ENCODE data around the gene LRRC46. TPM values are rescaled to one million over a fixed set of nuclear protein-coding genes. Genes with fewer than 3 reads are reported as not detected.

Gene LRRC46
- total and polyA plus RNA-seq, 2 donors from 2014 or later = 0.91 to 1.5 TPM

DNA sequence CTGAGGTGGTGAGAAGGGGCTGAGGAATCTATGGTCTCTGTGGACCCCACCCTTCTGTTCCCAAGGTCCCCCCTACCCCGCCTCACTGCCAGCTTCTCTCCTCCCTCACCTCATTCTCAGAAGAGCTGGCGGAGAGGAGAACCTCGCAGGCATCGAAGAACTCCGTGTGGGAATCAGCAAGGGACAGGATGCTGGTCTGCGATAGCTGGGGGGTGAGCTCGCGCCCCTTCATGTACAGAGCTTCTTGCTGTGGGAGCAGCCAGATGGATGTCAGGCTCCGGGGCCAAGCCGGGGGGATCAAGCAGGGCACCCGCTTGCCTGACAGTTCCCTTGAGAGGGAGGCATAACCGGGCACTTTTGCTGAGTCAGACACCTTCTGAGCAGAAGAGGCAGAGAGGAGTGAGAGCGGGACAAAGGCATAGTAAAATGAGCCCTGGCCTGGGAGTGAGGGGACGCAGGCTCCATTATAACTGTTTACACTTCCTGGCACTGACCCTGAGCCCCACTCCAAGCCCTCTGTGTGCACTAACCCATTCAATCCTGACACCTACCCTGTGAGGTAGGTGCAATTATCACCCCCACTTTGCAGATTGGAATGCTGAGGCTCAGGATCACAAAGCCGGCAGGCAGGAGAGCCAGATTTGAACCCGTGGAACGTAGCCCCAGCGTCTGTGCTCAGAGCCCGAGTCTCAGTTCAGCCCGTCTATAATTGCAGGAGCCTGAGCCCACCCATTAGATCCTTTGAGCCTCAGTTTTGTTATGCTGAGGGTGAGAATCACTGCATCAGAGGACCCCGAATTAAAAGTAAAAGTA, 16.2 kb upstream of the LRRC46 start:
- Histone ChIP-seq H3K4me3 (ENCODE audit: low read length in 3 of 3) (no peak overlapping the region), H3K27ac (ENCODE audit: low read depth in 2 of 2, low read length in 2 of 2) (no peak overlapping the region), H3K4me1 (ENCODE audit: control insufficient read depth in 2 of 3, insufficient read depth in 2 of 3, low read depth in 1 of 3, low read length in 3 of 3) (no peaks in the 10 kb centered on the region), H3K9me3 (ENCODE audit: control insufficient read depth in 2 of 3, insufficient read depth in 1 of 3, low read length in 3 of 3) (no peaks in the 10 kb centered on the region), H3K9ac (ENCODE audit: low read length in 3 of 3) (no peak overlapping the region), H3K36me3 (ENCODE audit: control insufficient read depth in 2 of 3, insufficient read depth in 3 of 3, low read length in 3 of 3) (peaks cover 0 to 19% (median 4%) of the 10 kb centered on the region in 3 donors), H3K27me3 (ENCODE audit: control insufficient read depth, insufficient read depth, low read length) (no peaks in the 10 kb centered on the region)
- DNase-seq (peak in 1 of 5 donors; percentile 9), FAIRE-seq (no peak)
- intact Hi-C loops (cut with DNase I) = no loop called here
- TF ChIP-seq, protein P1, sequence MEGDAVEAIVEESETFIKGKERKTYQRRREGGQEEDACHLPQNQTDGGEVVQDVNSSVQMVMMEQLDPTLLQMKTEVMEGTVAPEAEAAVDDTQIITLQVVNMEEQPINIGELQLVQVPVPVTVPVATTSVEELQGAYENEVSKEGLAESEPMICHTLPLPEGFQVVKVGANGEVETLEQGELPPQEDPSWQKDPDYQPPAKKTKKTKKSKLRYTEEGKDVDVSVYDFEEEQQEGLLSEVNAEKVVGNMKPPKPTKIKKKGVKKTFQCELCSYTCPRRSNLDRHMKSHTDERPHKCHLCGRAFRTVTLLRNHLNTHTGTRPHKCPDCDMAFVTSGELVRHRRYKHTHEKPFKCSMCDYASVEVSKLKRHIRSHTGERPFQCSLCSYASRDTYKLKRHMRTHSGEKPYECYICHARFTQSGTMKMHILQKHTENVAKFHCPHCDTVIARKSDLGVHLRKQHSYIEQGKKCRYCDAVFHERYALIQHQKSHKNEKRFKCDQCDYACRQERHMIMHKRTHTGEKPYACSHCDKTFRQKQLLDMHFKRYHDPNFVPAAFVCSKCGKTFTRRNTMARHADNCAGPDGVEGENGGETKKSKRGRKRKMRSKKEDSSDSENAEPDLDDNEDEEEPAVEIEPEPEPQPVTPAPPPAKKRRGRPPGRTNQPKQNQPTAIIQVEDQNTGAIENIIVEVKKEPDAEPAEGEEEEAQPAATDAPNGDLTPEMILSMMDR (IDR thresholded peaks at IDR 0.05; ENCODE audit: borderline replicate concordance, extremely low read depth, insufficient read depth) = no peak

DNA sequence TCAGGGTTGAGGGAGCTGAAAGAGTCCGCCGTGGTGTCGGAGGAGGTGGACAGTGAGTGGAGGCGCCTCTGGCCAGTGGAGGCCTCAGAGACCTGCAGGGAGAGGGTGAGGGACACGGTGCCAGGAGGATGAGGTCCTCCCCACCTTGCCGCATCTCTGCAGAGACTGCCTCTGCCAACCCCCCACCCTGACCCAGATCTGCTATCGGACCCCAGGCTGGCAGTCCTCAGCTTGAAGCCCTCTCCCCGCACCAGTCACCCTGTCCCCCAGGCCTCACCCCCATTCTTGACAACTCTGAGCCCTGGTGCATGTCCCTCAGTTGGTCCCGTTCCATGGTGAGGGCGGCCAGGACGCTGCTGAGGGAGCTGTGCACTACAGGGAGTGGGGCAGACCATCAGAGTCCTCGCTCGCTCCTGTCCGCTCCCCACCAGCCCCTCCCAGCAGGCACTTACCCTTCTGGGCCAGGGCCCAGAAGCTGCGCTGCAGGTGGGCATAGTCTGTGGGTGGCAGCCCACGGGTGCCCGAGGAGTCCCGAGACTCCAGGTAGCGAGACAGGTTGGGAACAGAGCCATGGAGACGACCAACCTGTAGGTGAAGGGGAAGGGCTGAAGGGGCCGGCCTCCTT, 15.2 kb upstream of the LRRC46 start:
- FAIRE-seq = no peak
- TF ChIP-seq, protein P1 (IDR thresholded peaks at IDR 0.05; ENCODE audit: borderline replicate concordance, extremely low read depth, insufficient read depth) = no peak
- no peak overlapping the region for H3K9ac ChIP-seq (ENCODE audit: low read length in 3 of 3)
- no peak overlapping the region for H3K4me3 ChIP-seq (ENCODE audit: low read length in 3 of 3)
- no peaks in the 10 kb centered on the region for H3K9me3 ChIP-seq (ENCODE audit: control insufficient read depth in 2 of 3, insufficient read depth in 1 of 3, low read length in 3 of 3)
- H3K4me1 ChIP-seq (ENCODE audit: control insufficient read depth in 2 of 3, insufficient read depth in 2 of 3, low read depth in 1 of 3, low read length in 3 of 3) = peaks cover 0 to 6% (median 0%) of the 10 kb centered on the region in 3 donors
- intact Hi-C loops (cut with DNase I) = no loop called here
- no peaks in the 10 kb centered on the region for H3K27me3 ChIP-seq (ENCODE audit: control insufficient read depth, insufficient read depth, low read length)
- DNase-seq = peak in 1 of 5 donors; percentile 27
- H3K27ac ChIP-seq (ENCODE audit: low read depth in 2 of 2, low read length in 2 of 2) = no peak overlapping the region
- peaks cover 0 to 17% (median 4%) of the 10 kb centered on the region in 3 donors for H3K36me3 ChIP-seq (ENCODE audit: control insufficient read depth in 2 of 3, insufficient read depth in 3 of 3, low read length in 3 of 3)

DNA sequence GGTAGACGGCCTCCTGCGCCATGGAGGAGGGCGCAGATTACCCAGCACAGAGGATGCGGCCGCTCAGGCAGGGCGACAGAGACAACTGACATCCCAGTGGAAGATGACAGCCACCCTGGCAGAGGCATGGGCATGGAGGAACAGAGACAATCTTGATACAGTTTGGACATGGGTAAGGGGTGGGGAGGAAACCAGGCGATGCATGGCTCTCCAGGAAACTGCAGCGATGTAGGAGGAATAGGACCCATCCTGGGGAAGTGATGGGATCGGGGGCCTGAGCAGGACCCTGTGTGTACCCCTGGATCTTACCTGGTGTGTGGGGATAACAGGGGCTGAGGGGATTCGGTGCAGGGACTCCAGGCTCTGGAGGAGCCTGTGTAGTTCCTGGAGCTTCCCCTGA, 14.5 kb upstream of the LRRC46 start:
- Histone ChIP-seq H3K27me3 (ENCODE audit: control insufficient read depth, insufficient read depth, low read length) (no peaks in the 10 kb centered on the region), H3K9me3 (ENCODE audit: control insufficient read depth in 2 of 3, insufficient read depth in 1 of 3, low read length in 3 of 3) (no peaks in the 10 kb centered on the region), H3K4me1 (ENCODE audit: control insufficient read depth in 2 of 3, insufficient read depth in 2 of 3, low read depth in 1 of 3, low read length in 3 of 3) (peaks cover 0 to 6% (median 0%) of the 10 kb centered on the region in 3 donors), H3K27ac (ENCODE audit: low read depth in 2 of 2, low read length in 2 of 2) (no peak overlapping the region), H3K36me3 (ENCODE audit: control insufficient read depth in 2 of 3, insufficient read depth in 3 of 3, low read length in 3 of 3) (peaks cover 0 to 17% (median 4%) of the 10 kb centered on the region in 3 donors), H3K9ac (ENCODE audit: low read length in 3 of 3) (no peak overlapping the region), H3K4me3 (ENCODE audit: low read length in 3 of 3) (no peak overlapping the region)
- TF ChIP-seq, protein P1 (IDR thresholded peaks at IDR 0.05; ENCODE audit: borderline replicate concordance, extremely low read depth, insufficient read depth) = no peak
- intact Hi-C loops (cut with DNase I) = no loop called here
- DNase-seq = no peak
- no peak for FAIRE-seq
